Liver (tissue), 9 donors: ENCODE results near the gene ZNF550. TPM values are rescaled to one million over a fixed set of nuclear protein-coding genes. Genes with fewer than 3 reads are reported as not detected.
"Not testable (repeated sequence)": the region's sequence is repeated elsewhere in the genome, so short reads cannot be mapped to it uniquely, and the experiment has no call there.

Experiments
- DNase-seq: peaks from one replicate; pipeline ENCODE4 v3.0.0-alpha.2; 2017; ENCODE audit warnings: low spot score
- H3K27ac ChIP-seq, 2 donors: one replicate each; pipeline ENCODE4 v1.7.0; 2013; ENCODE audit warnings: inconsistent platforms in 2 of 2, low read length in 2 of 2, control low read depth in 1 of 2, low read depth in 1 of 2, mild to moderate bottlenecking in 1 of 2
- H3K27me3 ChIP-seq, 4 donors: one replicate each; pipeline versions ENCODE4 v1.6.1 to v1.7.0; 2013; ENCODE audit warnings: low read length in 3 of 4, inconsistent platforms in 1 of 4, mild to moderate bottlenecking in 1 of 4, moderate library complexity in 1 of 4; ENCODE audit not compliant: control insufficient read depth in 4 of 4, insufficient read depth in 4 of 4
- H3K36me3 ChIP-seq, 4 donors: one replicate each; pipeline versions ENCODE4 v1.6.1 to v1.7.0; 2013; ENCODE audit warnings: low read length in 3 of 4, mild to moderate bottlenecking in 3 of 4, low read depth in 1 of 4, moderate library complexity in 1 of 4; ENCODE audit not compliant: control insufficient read depth in 4 of 4, insufficient read depth in 3 of 4
- H3K4me1 ChIP-seq, 4 donors: one replicate each; pipeline versions ENCODE4 v1.6.1 to v1.7.0; 2013; ENCODE audit warnings: low read length in 3 of 4, mild to moderate bottlenecking in 3 of 4, moderate library complexity in 1 of 4; ENCODE audit not compliant: control insufficient read depth in 4 of 4, insufficient read depth in 4 of 4
- H3K4me3 ChIP-seq, 3 donors: one replicate each; pipeline versions ENCODE4 v1.6.1 to v1.7.0; 2013; ENCODE audit warnings: low read length in 3 of 3, control low read depth in 1 of 3, low read depth in 1 of 3, mild to moderate bottlenecking in 1 of 3
- H3K9ac ChIP-seq, 2 donors: one replicate each; pipeline ENCODE4 v1.7.0; 2013; ENCODE audit warnings: low read length in 2 of 2, mild to moderate bottlenecking in 2 of 2, moderate library complexity in 2 of 2, control low read depth in 1 of 2, low read depth in 1 of 2
- H3K9me3 ChIP-seq, 4 donors: one replicate each; pipeline versions ENCODE4 v1.6.1 to v1.7.0; 2013; ENCODE audit warnings: low read length in 3 of 4; ENCODE audit not compliant: control insufficient read depth in 4 of 4
- GABPA ChIP-seq, 2 donors: IDR thresholded peaks in 1 of 2; conservative IDR thresholded peaks in 1 of 2; 2 replicates each; pipeline ENCODE4 v1.6.1; 2016; ENCODE audit warnings: antibody characterized with exemption in 2 of 2, mild to moderate bottlenecking in 1 of 2, moderate library complexity in 1 of 2
- SP1 ChIP-seq: IDR thresholded peaks from 2 replicates; pipeline ENCODE4 v1.6.1; 2018; ENCODE audit warnings: antibody characterized with exemption, mild to moderate bottlenecking
- YY1 ChIP-seq: IDR thresholded peaks from 2 replicates; pipeline ENCODE4 v1.6.1; 2016; ENCODE audit warnings: antibody characterized with exemption, mild to moderate bottlenecking
- WGBS: extraction: QIAGEN DNeasy Blood & Tissue Kit; methylation state at CpG from one replicate; pipeline ENCODE4 v1.1.7; 2013; 5-methylcytosine and 5-hydroxymethylcytosine counted together
- polyA plus RNA-seq, 2 donors: library from polyadenylated mRNA; stranded (reverse) in 1 of 2; unstranded in 1 of 2; fragments of 200-250 nt in 1 of 2; fragments of >200 nt in 1 of 2; fragmentation: Nextera tagmentation in 1 of 2; extraction: Ambion mirVana in 1 of 2; gene quantifications; one replicate each; pipeline versions ENCODE4 v1.2.1 to v1.2.3, GENCODE V29; 2013 to 2015
- total RNA-seq, 2 donors: library from RNA; depleted of rRNA; stranded (reverse); fragments of >200 nt; gene quantifications; one replicate each; pipeline ENCODE4 v1.2.3, GENCODE V29; 2014
- donor health status: healthy.
- donor health status: healthy.
- donor health status: healthy.
- donor health status: healthy.
- donor health status: healthy.

The ZNF550 gene
- total and polyA plus RNA-seq, 4 donors: 0.96 to 4.8 (median 3.7) TPM

GRCh38 chr19:57487477-57488298 lies 72.0 kb downstream of the ZNF550 start, which contains the start of gene ZNF419:
Gene ZNF419 (plus strand): TSS chr19:57487750. CDS start chr19:57487951, 201 bp downstream.
- H3K27me3 ChIP-seq, H3K4me1 ChIP-seq: not testable (repeated sequence)
- H3K36me3 ChIP-seq: peaks cover 3 to 19% (median 17%) of the 10 kb centered on the region in 4 donors
- peaks cover 5 to 39% (median 27%) of the 10 kb centered on the region in 4 donors for H3K9me3 ChIP-seq
- peak within 1 kb of the TSS in 1 of 2 donors; percentile 10 for H3K9ac ChIP-seq
- TF ChIP-seq GABPA (IDR thresholded peaks at IDR 0.05 in 1 of 2, conservative IDR thresholded peaks at IDR 0.05 in 1 of 2) (peak; percentile 81 to 97), YY1 (peak; percentile 64), SP1 (peak; percentile 61)
- DNase-seq: peak; percentile 91
- under 1% methylated on average over 59 of the region's 69 CpGs for WGBS
- H3K4me3 ChIP-seq: peak within 1 kb of the TSS; percentile 46 to 94 (median 78)
- H3K27ac ChIP-seq: peak within 1 kb of the TSS; percentile 2 to 46

Other genes starting within 250 kb of the ZNF550 start
- gene ZNF543, start 239.4 kb downstream of the ZNF550 start, total RNA-seq: 1 to 10 TPM; 3.8 to 8.4 TPM
- gene ZNF543, start 239.4 kb downstream of the ZNF550 start, polyA plus RNA-seq: under 1 TPM; 0.38 to 0.58 TPM
- 1 to 10 TPM; 3.2 to 5.6 TPM for gene ZNF304, start 208.6 kb downstream of the ZNF550 start, total RNA-seq
- 1 to 10 TPM in 1 of 2 donors, under 1 TPM in 1; 0.90 to 1.3 TPM for gene ZNF304, start 208.6 kb downstream of the ZNF550 start, polyA plus RNA-seq
- gene TRAPPC2B, start 196.3 kb downstream of the ZNF550 start, total RNA-seq: 1 to 10 TPM; 2.8 to 6.1 TPM
- gene TRAPPC2B, start 196.3 kb downstream of the ZNF550 start, polyA plus RNA-seq: 1 to 10 TPM; 3.1 to 4.2 TPM
- gene ZNF547, start 196.3 kb downstream of the ZNF550 start, total RNA-seq: 1 to 10 TPM; 1.7 to 1.8 TPM
- under 1 TPM; 0.22 to 0.33 TPM for gene ZNF547, start 196.3 kb downstream of the ZNF550 start, polyA plus RNA-seq
- 10 to 100 TPM in 1 of 2 donors, 1 to 10 TPM in 1; 7.3 to 13.9 TPM for gene ZNF548, start 170.0 kb downstream of the ZNF550 start, total RNA-seq
- 1 to 10 TPM; 1.8 to 3.4 TPM for gene ZNF548, start 170.0 kb downstream of the ZNF550 start, polyA plus RNA-seq
- 1 to 10 TPM; 7.6 to 8.2 TPM for gene ZNF17, start 148.7 kb downstream of the ZNF550 start, total RNA-seq
- 1 to 10 TPM; 1.2 to 1.4 TPM for gene ZNF17, start 148.7 kb downstream of the ZNF550 start, polyA plus RNA-seq
- gene ZNF749, start 124.5 kb downstream of the ZNF550 start, total RNA-seq: 10 to 100 TPM in 1 of 2 donors, 1 to 10 TPM in 1; 5.9 to 11.6 TPM
- 1 to 10 TPM in 1 of 2 donors, under 1 TPM in 1; 0.83 to 5.4 TPM for gene ZNF749, start 124.5 kb downstream of the ZNF550 start, polyA plus RNA-seq
- under 1 TPM; 0.42 to 0.98 TPM for gene VN1R1, start 102.7 kb downstream of the ZNF550 start, total RNA-seq
- under 1 TPM; 0.14 to 0.19 TPM for gene VN1R1, start 102.7 kb downstream of the ZNF550 start, polyA plus RNA-seq
- gene ZNF772, start 82.3 kb downstream of the ZNF550 start, total RNA-seq: 10 to 100 TPM in 1 of 2 donors, 1 to 10 TPM in 1; 5.4 to 11.1 TPM
- gene ZNF772, start 82.3 kb downstream of the ZNF550 start, polyA plus RNA-seq: 1 to 10 TPM in 1 of 2 donors, under 1 TPM in 1; 0.81 to 1.6 TPM
- 10 to 100 TPM in 1 of 2 donors, 1 to 10 TPM in 1; 4.2 to 12.4 TPM for gene ZNF419, start 72.1 kb downstream of the ZNF550 start, total RNA-seq
- gene ZNF419, start 72.1 kb downstream of the ZNF550 start, polyA plus RNA-seq: 1 to 10 TPM; 1.9 to 3.2 TPM
- 1 to 10 TPM; 7.3 to 7.4 TPM for gene ZNF773, start 59.9 kb downstream of the ZNF550 start, total RNA-seq
- 1 to 10 TPM; 1.4 to 1.7 TPM for gene ZNF773, start 59.9 kb downstream of the ZNF550 start, polyA plus RNA-seq
- 1 to 10 TPM; 2.3 to 4.5 TPM for gene ZNF549, start 32.5 kb downstream of the ZNF550 start, total RNA-seq
- gene ZNF549, start 32.5 kb downstream of the ZNF550 start, polyA plus RNA-seq: under 1 TPM; 0.66 to 0.67 TPM
- gene ZNF416, start 19.0 kb upstream of the ZNF550 start, total RNA-seq: 1 to 10 TPM; 1.5 to 2.9 TPM
- under 1 TPM; 0.97 to 0.99 TPM for gene ZNF416, start 19.0 kb upstream of the ZNF550 start, polyA plus RNA-seq
- gene ZIK1, start 24.3 kb upstream of the ZNF550 start, total RNA-seq: 1 to 10 TPM; 1.2 to 8.6 TPM
- under 1 TPM; 0.29 to 0.60 TPM for gene ZIK1, start 24.3 kb upstream of the ZNF550 start, polyA plus RNA-seq
- 1 to 10 TPM; 1.4 to 7.1 TPM for gene ZNF530, start 40.0 kb upstream of the ZNF550 start, total RNA-seq
- gene ZNF530, start 40.0 kb upstream of the ZNF550 start, polyA plus RNA-seq: 1 to 10 TPM in 1 of 2 donors, under 1 TPM in 1; 0.86 to 1.4 TPM
- gene ZNF134, start 54.4 kb upstream of the ZNF550 start, total RNA-seq: 10 to 100 TPM in 1 of 2 donors, 1 to 10 TPM in 1; 6.9 to 12.1 TPM
- 1 to 10 TPM; 1.5 to 4.0 TPM for gene ZNF134, start 54.4 kb upstream of the ZNF550 start, polyA plus RNA-seq
- gene ZNF211, start 73.3 kb upstream of the ZNF550 start, total RNA-seq: 1 to 10 TPM; 4.4 to 7.0 TPM
- 1 to 10 TPM; 2.0 to 2.3 TPM for gene ZNF211, start 73.3 kb upstream of the ZNF550 start, polyA plus RNA-seq
- gene ZSCAN4, start 109.1 kb upstream of the ZNF550 start, total RNA-seq: not detected
- not detected for gene ZSCAN4, start 109.1 kb upstream of the ZNF550 start, polyA plus RNA-seq
- 10 to 100 TPM in 1 of 2 donors, 1 to 10 TPM in 1; 3.1 to 10.5 TPM for gene ZNF551, start 122.1 kb upstream of the ZNF550 start, total RNA-seq
- 1 to 10 TPM in 1 of 2 donors, under 1 TPM in 1; 0.79 to 1.0 TPM for gene ZNF551, start 122.1 kb upstream of the ZNF550 start, polyA plus RNA-seq
- gene ZNF154, start 149.3 kb upstream of the ZNF550 start, total RNA-seq: 1 to 10 TPM; 2.2 to 4.7 TPM
- gene ZNF154, start 149.3 kb upstream of the ZNF550 start, polyA plus RNA-seq: under 1 TPM; 0.32 to 0.36 TPM
- gene ZNF671, start 167.8 kb upstream of the ZNF550 start, total RNA-seq: 1 to 10 TPM; 2.4 to 9.3 TPM
- gene ZNF671, start 167.8 kb upstream of the ZNF550 start, polyA plus RNA-seq: 1 to 10 TPM in 1 of 2 donors, under 1 TPM in 1; 0.78 to 1.6 TPM
- gene ZNF776, start 187.0 kb upstream of the ZNF550 start, total RNA-seq: 10 to 100 TPM in 1 of 2 donors, 1 to 10 TPM in 1; 8.7 to 20.3 TPM
- gene ZNF776, start 187.0 kb upstream of the ZNF550 start, polyA plus RNA-seq: 1 to 10 TPM; 2.0 to 4.1 TPM
- gene ZNF586, start 209.8 kb upstream of the ZNF550 start, total RNA-seq: 10 to 100 TPM; 10.4 to 11.8 TPM
- gene ZNF586, start 209.8 kb upstream of the ZNF550 start, polyA plus RNA-seq: 1 to 10 TPM; 2.3 to 3.1 TPM